Measurements from ENCODE around the gene PEX1. TPM values are rescaled to one million over a fixed set of nuclear protein-coding genes. Genes with fewer than 3 reads are reported as not detected.

Gene PEX1
- total and polyA plus RNA-seq, 2 of the 13 experiments (the other 11 are each of a cell fraction or from before 2014, with no cell fraction given), result 16.6 to 22.4 TPM

DNA sequence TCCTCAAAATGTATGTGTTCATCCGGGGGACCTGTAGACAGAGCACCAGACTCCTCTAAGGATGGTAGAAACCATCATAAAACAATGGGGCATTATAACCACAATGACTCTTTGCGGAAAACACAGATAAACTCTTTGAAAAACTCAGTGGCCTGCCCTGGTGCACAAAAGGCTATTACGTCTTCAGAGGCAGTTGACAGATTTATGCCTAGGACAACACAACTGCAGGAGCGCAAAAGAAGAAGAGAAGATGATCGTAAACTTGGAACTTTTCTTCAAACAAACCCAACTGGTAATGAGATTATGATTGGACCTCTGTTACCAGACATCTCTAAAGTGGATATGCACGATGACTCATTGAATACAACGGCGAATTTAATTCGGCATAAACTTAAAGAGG lies 6.3 kb upstream of the PEX1 start:
- TF ChIP-seq ZNF652 (CRISPR knock-in tag; IDR thresholded peaks at IDR 0.05; ENCODE audit: borderline replicate concordance, low read depth) (no peak), SKI (IDR thresholded peaks at IDR 0.05; ENCODE audit: partially characterized antibody) (no peak), IRF1 (CRISPR knock-in tag; IDR thresholded peaks at IDR 0.05; ENCODE audit: low read depth) (no peak), ZBTB2 (CRISPR knock-in tag; IDR thresholded peaks at IDR 0.05; ENCODE audit: low read depth) (no peak), ZFP62 (CRISPR knock-in tag; IDR thresholded peaks at IDR 0.05) (no peak), ZNF747 (CRISPR knock-in tag; IDR thresholded peaks at IDR 0.05; ENCODE audit: borderline replicate concordance) (no peak), FOXJ3 (CRISPR knock-in tag; IDR thresholded peaks at IDR 0.05; ENCODE audit: borderline replicate concordance) (no peak)
- TF ChIP-seq, protein P1, sequence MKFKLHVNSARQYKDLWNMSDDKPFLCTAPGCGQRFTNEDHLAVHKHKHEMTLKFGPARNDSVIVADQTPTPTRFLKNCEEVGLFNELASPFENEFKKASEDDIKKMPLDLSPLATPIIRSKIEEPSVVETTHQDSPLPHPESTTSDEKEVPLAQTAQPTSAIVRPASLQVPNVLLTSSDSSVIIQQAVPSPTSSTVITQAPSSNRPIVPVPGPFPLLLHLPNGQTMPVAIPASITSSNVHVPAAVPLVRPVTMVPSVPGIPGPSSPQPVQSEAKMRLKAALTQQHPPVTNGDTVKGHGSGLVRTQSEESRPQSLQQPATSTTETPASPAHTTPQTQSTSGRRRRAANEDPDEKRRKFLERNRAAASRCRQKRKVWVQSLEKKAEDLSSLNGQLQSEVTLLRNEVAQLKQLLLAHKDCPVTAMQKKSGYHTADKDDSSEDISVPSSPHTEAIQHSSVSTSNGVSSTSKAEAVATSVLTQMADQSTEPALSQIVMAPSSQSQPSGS (CRISPR knock-in tag; IDR thresholded peaks at IDR 0.05), result no peak
- no TSS peak for BruUV-seq (replicated peaks)

More for the DNA sequence above, 6.3 kb upstream of the PEX1 start:
- ATAC-seq (no peak), FAIRE-seq (no peak), DNase-seq (ENCODE audit: low spot score) (no peak)
- Histone ChIP-seq H3K27ac (ENCODE audit: extremely low read length, insufficient read depth, low read length) (no peak overlapping the region), H3K9ac (ENCODE audit: insufficient read depth, low read depth, low read length) (no peak overlapping the region), H2AFZ (ENCODE audit: low read length) (no peak overlapping the region), H3K4me1 (ENCODE audit: insufficient read depth, low read length) (peaks cover 10% of the 10 kb centered on the region), H3K4me2 (ENCODE audit: low read depth, low read length) (no peak overlapping the region), H3K36me3 (replicated peaks in 1 of 2; ENCODE audit: control insufficient read depth in 1 of 2, insufficient read depth in 2 of 2, low read length in 2 of 2) (peaks cover 14 to 62% of the 10 kb centered on the region in 2 experiments), H3K27me3 (ENCODE audit: control insufficient read depth in 1 of 2, insufficient read depth in 2 of 2, low read length in 2 of 2) (no peaks in the 10 kb centered on the region), H4K20me1 (ENCODE audit: insufficient read depth, low read length) (no peaks in the 10 kb centered on the region), H3K4me3 (replicated peaks in 1 of 3; ENCODE audit: insufficient read depth in 1 of 3, low read depth in 2 of 3, low read length in 3 of 3) (no peak overlapping the region), H3K79me2 (ENCODE audit: insufficient read depth, low read length) (peaks cover 2% of the 10 kb centered on the region), H3K9me3 (ENCODE audit: low read length) (no peaks in the 10 kb centered on the region)
- intact Hi-C loops (cut with micrococcal nuclease; ENCODE audit: unreplicated experiment), result no loop called here
- in situ Hi-C loops (cut with HindIII; ENCODE audit: extremely low pct_ligation_motif_present, low pct_unique_long_range_greater_than_20kb), result no loop called here
- WGBS (ENCODE audit: low lambda C conversion rate), result 97% methylated on average over 9 of the region's 9 CpGs
- ChIA-PET CTCF (ENCODE audit: low intra/inter-chr PET ratio, low total read pairs) (no interaction called here), POLR2A (no interaction called here)
